Suppressor macrophage treated with lipopolysaccharide for 4 hours (primary cell): ENCODE measurements around the gene NEAT1.

Source experiments
- DNase-seq: peaks from one replicate; pipeline ENCODE4 v3.0.0-alpha.2; 2020

The NEAT1 gene

GRCh38 chr11:65487467-65488272 is 65.1 kb downstream of the NEAT1 start:
- peak; percentile 93 for DNase-seq

DNA sequence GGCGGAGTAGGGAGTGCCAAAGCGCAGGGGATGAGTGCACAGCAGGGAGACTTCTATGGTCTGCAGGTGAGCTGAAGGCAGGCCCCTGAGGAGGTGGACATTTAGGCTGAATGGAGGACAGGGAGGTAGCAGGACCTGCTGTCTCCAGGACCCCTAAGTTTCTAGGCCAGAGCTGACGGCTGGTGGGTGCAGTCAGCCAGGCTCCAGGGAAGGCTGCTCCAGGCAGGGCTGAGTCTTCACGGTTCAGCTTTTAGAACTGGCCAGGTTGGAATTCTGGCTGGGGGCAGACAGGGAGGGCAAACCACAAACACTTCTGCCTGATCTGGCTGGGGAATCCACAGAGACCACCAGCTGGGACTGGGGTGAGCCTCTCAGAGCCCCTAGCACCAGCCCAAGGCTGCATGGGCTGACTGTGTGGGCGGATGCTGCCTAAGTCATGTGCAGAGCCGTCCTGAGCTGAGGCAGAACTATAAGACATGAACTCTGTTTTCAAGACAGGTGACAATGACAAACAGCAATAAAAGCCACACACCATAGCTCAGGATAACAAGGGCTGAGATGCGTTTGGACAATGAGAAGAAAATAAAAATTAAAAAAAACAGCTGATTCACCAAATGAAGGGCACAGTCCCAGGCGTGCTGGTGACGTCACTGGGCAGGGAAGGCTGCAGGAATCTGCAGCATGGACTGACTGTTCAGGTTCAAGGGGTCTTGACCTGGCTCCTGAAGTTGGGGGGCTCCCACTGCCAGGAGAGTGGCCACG is 65.9 kb downstream of the NEAT1 start:
- no peak for DNase-seq

DNA sequence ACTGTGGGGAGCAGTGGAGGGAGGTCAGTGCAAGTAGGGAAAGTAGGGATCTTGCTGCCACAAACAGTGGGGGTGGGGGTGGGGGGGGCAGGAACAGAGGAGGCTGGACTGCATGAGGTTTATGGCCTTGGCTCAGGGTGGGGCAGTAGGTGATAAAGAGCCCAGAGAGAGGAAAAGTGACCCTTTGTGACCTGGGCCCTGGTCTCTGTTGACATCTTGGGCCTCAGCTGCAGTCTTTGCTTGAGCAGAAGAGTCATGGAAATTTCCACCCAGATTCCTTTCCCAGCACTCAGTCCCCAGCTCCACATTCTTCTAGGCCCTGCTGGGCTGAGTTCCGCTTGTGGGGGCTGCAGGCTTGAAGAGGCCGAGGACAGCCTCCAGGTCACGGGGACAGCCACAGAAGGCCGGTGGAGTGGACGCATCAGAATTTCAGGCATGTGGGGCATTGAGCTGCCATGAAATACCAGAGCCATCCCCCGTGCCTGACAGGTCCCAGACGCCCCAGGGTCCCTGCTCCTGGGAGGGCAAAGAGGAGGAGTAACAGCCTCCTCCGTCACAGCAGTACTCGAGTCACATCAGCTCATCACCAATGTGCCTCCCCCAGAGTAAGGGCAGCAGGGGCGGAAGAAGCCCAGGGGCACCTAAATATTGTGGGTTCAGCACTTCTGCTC is 66.6 kb downstream of the NEAT1 start:
- no peak for DNase-seq

DNA sequence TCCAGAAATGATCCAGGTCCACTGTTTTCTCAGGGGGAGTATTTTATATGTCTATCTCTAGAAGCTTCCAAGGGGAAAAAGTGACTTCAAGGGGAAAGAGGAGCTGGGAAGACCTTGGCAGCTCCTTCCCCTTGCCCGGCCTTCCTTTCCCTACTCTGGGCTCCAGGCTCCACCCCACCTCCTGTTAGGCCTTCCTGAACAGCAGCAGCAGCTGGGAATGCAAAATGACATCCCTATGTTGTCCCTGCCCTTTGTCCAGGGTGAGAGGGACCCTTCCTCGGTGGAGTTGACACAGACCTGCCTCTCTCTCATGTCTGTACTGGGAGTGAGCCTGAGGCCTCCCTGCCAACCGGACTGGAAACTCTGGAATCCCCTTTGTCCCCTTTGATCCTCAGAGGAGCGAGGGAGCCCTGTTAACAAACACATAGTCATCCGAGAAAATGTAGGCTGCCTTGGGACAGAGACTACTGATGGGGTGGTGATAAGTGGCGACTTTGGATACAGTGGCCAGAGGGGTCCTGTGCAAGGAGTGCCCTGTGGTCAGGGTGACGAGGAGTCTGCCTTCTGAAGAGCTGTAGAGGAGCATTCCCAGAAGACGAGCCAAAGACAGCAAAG is 67.2 kb downstream of the NEAT1 start:
- DNase-seq, result no peak

GRCh38 chr11:65491163-65491465 is 68.5 kb downstream of the NEAT1 start:
- no peak for DNase-seq

- peak; percentile 86 for DNase-seq
Measured at GRCh38 chr11:65491614-65492386, 69.2 kb downstream of the NEAT1 start.

GRCh38 chr11:65492387-65492636 is 69.7 kb downstream of the NEAT1 start:
- no peak for DNase-seq

DNA sequence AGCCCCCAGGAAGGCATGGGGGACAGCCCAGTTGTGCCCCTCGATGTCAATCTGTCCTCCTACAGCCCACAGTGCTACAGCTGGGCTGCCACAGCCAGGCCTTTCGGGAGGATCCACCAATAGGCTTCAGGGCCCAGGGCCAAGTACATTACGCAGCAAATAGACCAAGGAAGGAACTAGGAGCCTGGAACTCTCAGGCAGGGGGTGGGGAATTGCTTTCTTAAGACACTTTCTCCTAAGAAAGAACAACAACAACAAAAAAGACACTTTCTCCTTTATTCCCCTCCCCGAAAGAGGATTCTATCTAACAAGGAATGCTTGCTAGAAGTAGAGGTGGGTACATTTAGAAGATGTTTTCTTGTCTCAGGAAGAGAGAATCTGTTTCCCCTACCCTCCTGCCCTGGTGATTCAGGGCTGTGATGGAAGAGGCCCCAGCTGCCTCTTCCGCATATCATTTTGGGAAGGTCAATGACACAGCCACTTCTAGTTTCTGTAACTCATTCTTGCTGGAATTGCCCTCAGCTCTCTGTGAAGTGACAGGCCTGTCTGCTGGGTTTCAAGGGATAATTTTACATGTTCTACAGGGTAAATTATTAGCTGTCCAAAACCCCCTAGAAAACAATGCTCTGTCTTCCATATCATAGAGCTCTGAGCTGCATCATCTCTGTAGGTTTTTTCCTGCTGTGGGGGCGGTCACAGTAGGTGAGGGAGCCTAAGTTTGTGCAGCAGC is 70.2 kb downstream of the NEAT1 start:
- peak; percentile 95 for DNase-seq

- DNase-seq, result peak; percentile 78
Measured at GRCh38 chr11:65493367-65494176, 71.0 kb downstream of the NEAT1 start.
